GM12878 (cell line): ENCODE measurements around the gene CPT2. TPM values are rescaled to one million over a fixed set of nuclear protein-coding genes. Genes with fewer than 3 reads are reported as not detected.

Experiments used
- BCLAF1 ChIP-seq: fragments of 450-650 bp; IDR thresholded peaks from 2 replicates; pipeline ENCODE4 v1.6.1; 2017; ENCODE audit warnings: antibody characterized with exemption, mild to moderate bottlenecking, moderate library complexity
- BMI1 ChIP-seq: fragments of 450-650 bp; IDR thresholded peaks from 2 replicates; pipeline ENCODE4 v1.6.1; 2016; ENCODE audit warnings: mild to moderate bottlenecking, moderate library complexity, borderline replicate concordance
- BRCA1 ChIP-seq: IDR thresholded peaks from 2 replicates; pipeline ENCODE4 v1.6.1; 2011; ENCODE audit warnings: low read depth, low read length, improper control_type of control experiment
- CBX5 ChIP-seq: sonication (generic); IDR thresholded peaks from 2 replicates; pipeline ENCODE4 v1.6.1; 2016; ENCODE audit warnings: low read depth, moderate library complexity, mild to moderate bottlenecking, inconsistent platforms
- CREB1 ChIP-seq: IDR thresholded peaks from 2 replicates; pipeline ENCODE4 v1.6.1; 2012; ENCODE audit warnings: low read depth, mild to moderate bottlenecking, inconsistent platforms
- DPF2 ChIP-seq: fragments of 450-650 bp; IDR thresholded peaks from 2 replicates; pipeline ENCODE4 v1.6.1; 2017; ENCODE audit warnings: mild to moderate bottlenecking
- ETV6 ChIP-seq, 2 experiments: fragments of 450-650 bp in 1 of 2; IDR thresholded peaks in 1 of 2; conservative IDR thresholded peaks in 1 of 2; 2 replicates each; pipeline ENCODE4 v1.6.1; 2014; ENCODE audit warnings: antibody characterized with exemption in 1 of 2, borderline replicate concordance in 1 of 2, low read depth in 1 of 2, mild to moderate bottlenecking in 1 of 2, moderate library complexity in 1 of 2
- IKZF2 ChIP-seq, 2 experiments: fragments of 450-650 bp; IDR thresholded peaks; 2 replicates each; pipeline ENCODE4 v1.6.1; 2017; ENCODE audit warnings: mild to moderate bottlenecking in 2 of 2, moderate library complexity in 2 of 2
- IRF4 ChIP-seq: IDR thresholded peaks from 2 replicates; pipeline ENCODE4 v1.6.1; 2011; ENCODE audit warnings: low read depth, low read length
- MEF2A ChIP-seq: IDR thresholded peaks from 2 replicates; pipeline ENCODE4 v1.6.1; 2011; ENCODE audit warnings: low read depth, mild to moderate bottlenecking, low read length, moderate library complexity; ENCODE audit not compliant: insufficient read depth
- MTA3 ChIP-seq: IDR thresholded peaks from 2 replicates; pipeline ENCODE4 v1.6.1; 2012; ENCODE audit warnings: low read length, inconsistent platforms, borderline replicate concordance
- MXI1 ChIP-seq: fragments of 150-350 bp; IDR thresholded peaks from 2 replicates; pipeline ENCODE4 v1.6.1; 2011; ENCODE audit warnings: low read depth, mild to moderate bottlenecking, inconsistent platforms, low read length, improper control_type of control experiment
- NFXL1 ChIP-seq: fragments of 450-650 bp; IDR thresholded peaks from 2 replicates; pipeline ENCODE4 v1.6.1; 2017; ENCODE audit warnings: antibody characterized with exemption, mild to moderate bottlenecking, borderline replicate concordance
- NR2C1 ChIP-seq: fragments of 450-650 bp; IDR thresholded peaks from 2 replicates; pipeline ENCODE4 v1.6.1; 2017; ENCODE audit warnings: antibody characterized with exemption, mild to moderate bottlenecking, moderate library complexity
- RBBP5 ChIP-seq: fragments of 200-600 bp; sonication (generic); conservative IDR thresholded peaks from 2 replicates; pipeline ENCODE4 v1.6.1; 2016
- TBL1XR1 ChIP-seq: IDR thresholded peaks from 2 replicates; pipeline ENCODE4 v1.6.1; 2012; ENCODE audit warnings: low read depth, low read length, improper control_type of control experiment
- TCF12 ChIP-seq: IDR thresholded peaks from 2 replicates; pipeline ENCODE4 v1.6.1; 2011; ENCODE audit warnings: low read depth, mild to moderate bottlenecking, low read length
- WRNIP1 ChIP-seq: IDR thresholded peaks from 2 replicates; pipeline ENCODE4 v1.6.1; 2011; ENCODE audit warnings: low read depth, low read length, improper control_type of control experiment, borderline replicate concordance
- YBX1 ChIP-seq: fragments of 450-650 bp; IDR thresholded peaks from 2 replicates; pipeline ENCODE4 v1.6.1; 2016; ENCODE audit warnings: antibody characterized with exemption
- ZNF622 ChIP-seq: fragments of 450-650 bp; IDR thresholded peaks from 2 replicates; pipeline ENCODE4 v1.6.1; 2017; ENCODE audit warnings: mild to moderate bottlenecking, inconsistent platforms
- ZNF687 ChIP-seq: fragments of 450-650 bp; IDR thresholded peaks from 2 replicates; pipeline ENCODE4 v1.6.1; 2017; ENCODE audit warnings: mild to moderate bottlenecking, moderate library complexity
- ZZZ3 ChIP-seq: IDR thresholded peaks from 2 replicates; pipeline ENCODE4 v1.6.1; 2011; ENCODE audit warnings: low read depth; ENCODE audit not compliant: control insufficient read depth, insufficient read length
- polyA plus RNA-seq, 11 experiments: library from polyadenylated mRNA; depleted of rRNA in 4 of 11; unstranded in 6 of 11; stranded (reverse) in 5 of 11; fragments of >200 nt; fragmentation: Nextera tagmentation in 4 of 11; fragmentation: Illumina TruSeq in 1 of 11; extraction: Ambion mirVana in 4 of 11; extraction: Trizol in 1 of 11; gene quantifications; 1 replicate in 1 of 11; 2 replicates in 10 of 11; pipeline versions ENCODE4 v1.2.1 to v1.2.3, GENCODE V29; 2011 to 2016; ENCODE audit warnings: inconsistent platforms in 2 of 11, missing spikeins in 2 of 11, low read depth in 1 of 11
- total RNA-seq, 4 experiments: library from RNA; depleted of rRNA in 3 of 4; stranded (reverse); fragments of >200 nt in 3 of 4; fragmentation: Illumina TruSeq in 1 of 4; extraction: Trizol in 1 of 4; gene quantifications; 2 replicates each; pipeline versions ENCODE4 v1.2.1 to v1.2.3, GENCODE V29; 2013 to 2021
- TF ChIP-seq, protein P1 (sequence below): IDR thresholded peaks from 2 replicates; pipeline ENCODE4 v1.6.1; 2012; ENCODE audit warnings: low read length, inconsistent platforms

Gene CPT2
- total and polyA plus RNA-seq, 10 of the 15 experiments (the other 5 are each of a cell fraction or from before 2014, with no cell fraction given), result 10.1 to 36.2 (median 26.3) TPM

DNA sequence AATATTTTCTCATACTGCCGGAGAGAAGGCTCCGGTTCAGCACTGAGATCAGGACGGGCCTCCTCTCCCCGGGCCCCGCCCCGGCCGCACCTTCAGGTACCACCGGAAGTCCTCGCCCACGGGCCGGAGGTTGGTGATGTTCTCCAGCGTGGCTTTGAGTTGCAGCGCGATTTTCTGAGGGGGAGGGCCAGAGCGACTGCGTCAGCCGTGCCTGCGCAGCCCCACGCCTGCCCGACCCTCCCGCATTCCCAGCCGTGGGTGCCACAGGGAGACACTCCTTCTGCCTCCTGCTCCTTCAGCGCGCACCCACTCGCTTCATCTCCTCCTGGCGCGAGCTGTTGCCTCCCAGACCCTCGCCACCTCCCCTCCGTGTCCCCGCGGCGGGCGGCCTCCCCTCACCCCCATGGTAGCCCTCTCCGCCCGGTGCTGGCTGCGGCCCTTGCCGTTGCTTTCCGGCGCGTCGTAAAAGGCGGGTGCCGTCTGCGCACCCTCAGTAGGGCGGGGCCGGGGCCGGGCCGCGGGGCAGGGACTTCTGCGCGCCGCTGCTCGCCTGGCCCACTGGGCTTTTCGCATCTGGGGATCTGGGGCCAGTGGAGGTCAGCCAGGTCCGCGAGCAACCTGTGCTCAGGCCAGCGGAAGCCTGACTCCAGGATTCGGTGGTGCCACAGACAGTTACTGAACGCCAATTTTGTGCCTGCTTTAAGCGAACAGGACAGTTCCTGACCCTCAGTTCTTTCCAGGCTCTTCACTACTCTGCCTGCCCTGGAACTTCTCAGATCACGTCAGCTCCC, 23.7 kb downstream of the CPT2 start, which contains the start of gene CZIB (continued):
- TF ChIP-seq BCLAF1, result no peak
- no peak for TF ChIP-seq MTA3
- peak in 1 of 2 experiments; percentile 37; a peak in 1 of 4 replicates for TF ChIP-seq IKZF2 (IDR thresholded peaks at IDR 0.05)
- TF ChIP-seq MXI1, result no peak
- TF ChIP-seq DPF2, result peak; percentile 76
- 0 out of 2 replicates have a peak, but pooled peaks have one; percentile 5 for TF ChIP-seq BRCA1
- no peak for TF ChIP-seq ZNF622
- TF ChIP-seq YBX1, result no peak
- no peak for TF ChIP-seq ETV6 (conservative IDR thresholded peaks at IDR 0.05 in 1 of 2, IDR thresholded peaks at IDR 0.05 in 1 of 2; ENCODE audit: borderline replicate concordance in 1 of 2, low read depth in 1 of 2)
- TF ChIP-seq IRF4, result peak; percentile 65; the same call in 1 of the 2 replicates
- TF ChIP-seq, protein P1, sequence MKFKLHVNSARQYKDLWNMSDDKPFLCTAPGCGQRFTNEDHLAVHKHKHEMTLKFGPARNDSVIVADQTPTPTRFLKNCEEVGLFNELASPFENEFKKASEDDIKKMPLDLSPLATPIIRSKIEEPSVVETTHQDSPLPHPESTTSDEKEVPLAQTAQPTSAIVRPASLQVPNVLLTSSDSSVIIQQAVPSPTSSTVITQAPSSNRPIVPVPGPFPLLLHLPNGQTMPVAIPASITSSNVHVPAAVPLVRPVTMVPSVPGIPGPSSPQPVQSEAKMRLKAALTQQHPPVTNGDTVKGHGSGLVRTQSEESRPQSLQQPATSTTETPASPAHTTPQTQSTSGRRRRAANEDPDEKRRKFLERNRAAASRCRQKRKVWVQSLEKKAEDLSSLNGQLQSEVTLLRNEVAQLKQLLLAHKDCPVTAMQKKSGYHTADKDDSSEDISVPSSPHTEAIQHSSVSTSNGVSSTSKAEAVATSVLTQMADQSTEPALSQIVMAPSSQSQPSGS, result no peak
- TF ChIP-seq NFXL1, result no peak
- peak; percentile 17; the same call in 1 of the 2 replicates for TF ChIP-seq NR2C1
- peak; percentile 83 for TF ChIP-seq CREB1
- no peak for TF ChIP-seq BMI1
- no peak for TF ChIP-seq WRNIP1
- no peak for TF ChIP-seq CBX5
- no peak for TF ChIP-seq RBBP5
- TF ChIP-seq ZNF687, result peak; percentile 79
- TF ChIP-seq TBL1XR1, result peak; percentile 19; the same call in 1 of the 2 replicates
- TF ChIP-seq ZZZ3, result no peak
- TF ChIP-seq TCF12, result peak; percentile 19; the same call in 1 of the 2 replicates
- TF ChIP-seq MEF2A, result 0 out of 2 replicates have a peak, but pooled peaks have one; percentile 9
